ENCODE data around the gene C16orf90.

GRCh38 chr16:3519581-3519980 lies 24.3 kb upstream of the C16orf90 start:
- TF ChIP-seq, protein P1, sequence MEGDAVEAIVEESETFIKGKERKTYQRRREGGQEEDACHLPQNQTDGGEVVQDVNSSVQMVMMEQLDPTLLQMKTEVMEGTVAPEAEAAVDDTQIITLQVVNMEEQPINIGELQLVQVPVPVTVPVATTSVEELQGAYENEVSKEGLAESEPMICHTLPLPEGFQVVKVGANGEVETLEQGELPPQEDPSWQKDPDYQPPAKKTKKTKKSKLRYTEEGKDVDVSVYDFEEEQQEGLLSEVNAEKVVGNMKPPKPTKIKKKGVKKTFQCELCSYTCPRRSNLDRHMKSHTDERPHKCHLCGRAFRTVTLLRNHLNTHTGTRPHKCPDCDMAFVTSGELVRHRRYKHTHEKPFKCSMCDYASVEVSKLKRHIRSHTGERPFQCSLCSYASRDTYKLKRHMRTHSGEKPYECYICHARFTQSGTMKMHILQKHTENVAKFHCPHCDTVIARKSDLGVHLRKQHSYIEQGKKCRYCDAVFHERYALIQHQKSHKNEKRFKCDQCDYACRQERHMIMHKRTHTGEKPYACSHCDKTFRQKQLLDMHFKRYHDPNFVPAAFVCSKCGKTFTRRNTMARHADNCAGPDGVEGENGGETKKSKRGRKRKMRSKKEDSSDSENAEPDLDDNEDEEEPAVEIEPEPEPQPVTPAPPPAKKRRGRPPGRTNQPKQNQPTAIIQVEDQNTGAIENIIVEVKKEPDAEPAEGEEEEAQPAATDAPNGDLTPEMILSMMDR (IDR thresholded peaks at IDR 0.05), result no peak
- TF ChIP-seq EZH2 (IDR thresholded peaks at IDR 0.05; ENCODE audit: borderline replicate concordance, insufficient read depth, low read depth, low read length, poor library complexity, severe bottlenecking), result no peak

Data from B cell (primary cell).